ENCODE data around the gene CCDC14.
"Not testable (repeated sequence)": the region's sequence is repeated elsewhere in the genome, so short reads cannot be mapped to it uniquely, and the experiment has no call there.

CCDC14 gene

GRCh38 chr3:123964793-123965192 lies 3.8 kb upstream of the CCDC14 start:
- DNase-seq (ENCODE audit: low spot score), result not testable (repeated sequence)

- no peak for DNase-seq (ENCODE audit: low spot score)
Measured at GRCh38 chr3:123961508-123961856, 453 bp upstream of the CCDC14 start.

GRCh38 chr3:123953735-123954134 lies 7.3 kb downstream of the CCDC14 start:
- no peak for DNase-seq (ENCODE audit: low spot score)

- no peak for DNase-seq (ENCODE audit: low spot score)
Measured at GRCh38 chr3:123952844-123953520, 8.0 kb downstream of the CCDC14 start.

DNA sequence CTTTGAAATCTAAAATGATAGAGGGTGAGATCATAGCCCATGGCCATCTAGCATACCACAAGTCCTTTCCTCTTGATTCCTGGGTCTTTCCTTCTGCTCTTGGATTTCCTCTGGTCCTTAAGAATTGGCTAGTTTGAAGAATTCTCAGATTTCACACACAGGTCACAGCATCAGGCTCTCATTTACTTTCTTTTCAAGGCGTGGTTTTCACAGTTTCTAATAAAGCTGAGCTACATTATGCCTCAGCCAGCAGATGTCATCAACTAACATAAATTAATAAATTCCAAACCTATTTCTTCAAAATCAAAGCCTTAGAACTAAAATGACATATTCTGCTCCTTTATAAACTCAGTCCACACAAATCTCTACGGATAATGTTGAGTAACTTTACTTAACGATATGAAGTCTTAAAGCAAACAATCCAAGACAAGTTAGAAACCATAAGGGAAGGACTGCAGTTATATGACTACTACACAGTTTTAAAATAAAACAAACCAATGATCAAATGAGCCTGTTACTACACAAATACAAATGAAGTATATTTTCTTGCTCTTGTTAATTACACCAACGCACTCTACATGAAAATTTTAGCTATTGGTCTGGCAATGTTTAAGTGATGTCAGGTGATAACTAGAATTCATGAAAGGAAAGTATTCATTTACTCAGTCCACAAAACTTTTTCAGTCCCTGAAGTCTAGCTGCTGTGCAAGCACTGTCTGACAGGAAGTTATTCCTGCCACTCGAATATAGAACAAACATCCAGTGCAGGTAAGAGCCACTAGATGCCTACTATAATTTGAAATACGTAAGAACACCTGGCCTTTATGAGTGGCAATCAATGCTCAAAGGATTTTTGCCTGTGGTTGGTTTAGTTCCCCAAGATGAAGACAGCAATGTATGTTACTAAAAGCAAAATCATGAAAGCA lies 9.2 kb downstream of the CCDC14 start:
- DNase-seq (ENCODE audit: low spot score), result no peak

- no peak for DNase-seq (ENCODE audit: low spot score)
Measured at GRCh38 chr3:123949641-123950040, 11.4 kb downstream of the CCDC14 start.

- no peak for DNase-seq (ENCODE audit: low spot score)
Measured at GRCh38 chr3:123948449-123948848, 12.6 kb downstream of the CCDC14 start.

DNA sequence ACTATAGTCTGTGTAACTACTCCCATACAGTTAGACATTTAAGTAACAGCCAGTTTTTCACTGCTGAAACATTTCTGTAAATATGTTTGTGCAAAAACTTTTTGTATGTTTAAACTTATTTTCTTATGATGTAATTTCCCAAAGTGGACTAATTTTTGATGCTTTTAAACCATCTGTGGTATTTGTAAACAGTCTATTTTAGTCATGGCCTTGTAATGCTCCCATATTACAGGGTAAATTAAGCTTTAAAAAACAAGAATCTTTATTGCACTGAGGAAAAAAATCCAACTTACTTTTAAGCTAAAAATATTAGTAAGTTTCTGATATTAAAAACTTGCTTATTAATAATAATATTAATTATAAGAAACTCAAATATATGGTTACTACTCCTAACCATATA lies 13.5 kb downstream of the CCDC14 start:
- DNase-seq (ENCODE audit: low spot score), result no peak

GRCh38 chr3:123941542-123941941 lies 19.5 kb downstream of the CCDC14 start:
- no peak for DNase-seq (ENCODE audit: low spot score)

GRCh38 chr3:123941121-123941520 lies 19.9 kb downstream of the CCDC14 start:
- DNase-seq (ENCODE audit: low spot score), result no peak

DNA sequence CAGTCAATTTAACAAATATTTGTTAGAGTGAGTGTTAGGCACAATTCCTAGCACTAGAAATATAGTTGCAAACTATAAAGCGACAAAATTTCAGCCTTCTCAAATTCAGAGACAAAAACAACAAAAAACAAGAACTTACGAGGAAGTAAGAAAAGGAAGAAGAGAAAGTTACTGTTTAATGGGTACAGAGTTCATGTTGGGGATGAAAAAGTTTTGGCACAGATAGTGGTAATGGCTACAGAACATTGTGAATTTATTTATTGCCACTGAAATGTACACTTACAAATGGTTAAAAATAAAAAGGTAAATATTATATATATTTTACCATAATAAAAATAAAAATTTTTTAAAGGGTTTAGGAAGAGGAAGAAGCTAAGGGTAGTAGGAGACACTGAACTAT lies 21.3 kb downstream of the CCDC14 start:
- DNase-seq (ENCODE audit: low spot score), result no peak

DNA sequence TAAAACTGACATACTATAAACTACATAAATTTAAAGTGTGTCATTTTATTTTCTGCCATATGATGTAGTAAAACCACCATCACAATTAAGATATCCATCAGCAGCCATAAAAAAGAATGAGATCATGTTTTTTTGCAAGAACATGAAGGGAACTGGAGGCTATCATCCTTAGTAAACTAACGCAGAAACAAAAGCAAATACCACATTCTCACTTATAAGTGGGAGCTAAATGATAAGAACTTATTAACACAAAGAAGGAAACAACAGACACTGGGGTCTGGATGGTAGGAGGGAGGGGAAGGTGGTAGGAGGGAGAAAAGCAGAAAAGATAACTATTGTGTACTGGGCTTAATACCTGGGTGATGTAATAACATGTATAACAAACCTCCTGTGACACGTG lies 24.6 kb downstream of the CCDC14 start:
- no peak for DNase-seq (ENCODE audit: low spot score)

- no peak for DNase-seq (ENCODE audit: low spot score)
Measured at GRCh38 chr3:123935830-123936229, 25.2 kb downstream of the CCDC14 start.

- no peak for DNase-seq (ENCODE audit: low spot score)
Measured at GRCh38 chr3:123934250-123934649, 26.8 kb downstream of the CCDC14 start.

DNA sequence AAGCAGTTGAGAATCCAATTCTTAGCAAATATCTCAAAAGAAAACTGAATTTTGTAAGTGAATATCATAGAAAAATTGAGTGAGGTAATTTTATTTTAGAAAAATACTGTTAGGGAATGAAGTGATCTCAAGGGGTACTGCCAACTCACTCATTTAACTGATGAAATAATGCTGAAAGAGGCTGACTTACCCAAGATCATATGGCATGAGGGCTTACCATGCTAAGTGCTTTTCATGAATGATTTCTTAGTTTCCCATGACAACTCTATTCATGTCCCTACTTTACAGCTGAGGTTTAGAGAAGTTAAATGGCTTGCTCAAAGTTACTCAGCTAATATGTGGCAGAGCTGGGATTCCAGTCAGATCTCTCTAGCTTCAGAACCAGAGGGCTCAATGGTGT lies 30.6 kb downstream of the CCDC14 start:
- DNase-seq (ENCODE audit: low spot score), result no peak

DNA sequence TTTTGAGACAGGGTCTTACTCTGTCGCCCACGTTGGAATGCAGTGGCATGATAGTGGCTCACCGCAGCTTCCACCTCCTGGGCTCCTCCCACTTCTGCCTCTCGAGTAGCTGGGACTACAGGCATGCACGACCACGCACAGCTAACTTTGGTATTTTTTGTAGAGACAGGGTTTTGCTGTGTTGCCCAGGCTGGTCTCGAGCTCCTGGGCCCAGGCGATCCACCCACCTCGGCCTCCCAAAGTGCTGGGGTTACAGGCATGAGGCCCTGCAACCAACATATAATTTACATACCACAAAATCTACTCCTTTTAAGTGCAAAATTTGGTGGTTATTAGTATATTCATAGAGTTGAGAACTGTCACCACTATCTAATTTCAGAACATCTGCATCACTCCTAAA lies 31.7 kb downstream of the CCDC14 start:
- no peak for DNase-seq (ENCODE audit: low spot score)

DNA sequence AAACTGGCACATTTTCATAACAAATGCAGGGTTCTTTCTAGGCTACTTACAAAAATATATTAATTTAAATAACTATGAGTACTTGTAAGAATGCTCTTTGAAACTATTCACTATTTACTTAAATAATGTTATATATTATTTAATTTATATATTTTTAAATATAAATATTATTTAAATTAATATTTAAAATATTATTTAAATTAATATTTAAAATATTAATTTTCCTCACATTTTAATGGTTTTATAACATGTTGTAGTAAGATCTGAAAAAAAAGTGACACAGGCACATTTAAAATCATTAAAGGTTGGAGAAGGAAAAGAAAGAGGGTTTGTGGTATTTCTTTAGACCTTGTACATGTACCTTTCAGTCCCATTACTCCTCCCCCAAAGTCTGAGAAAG lies 34.6 kb downstream of the CCDC14 start:
- no peak for DNase-seq (ENCODE audit: low spot score)

GRCh38 chr3:123920868-123921267 lies 40.2 kb downstream of the CCDC14 start:
- DNase-seq (ENCODE audit: low spot score), result no peak

- no peak for DNase-seq (ENCODE audit: low spot score)
Measured at GRCh38 chr3:123920383-123920782, 40.6 kb downstream of the CCDC14 start.

GRCh38 chr3:123919353-123919752 lies 41.7 kb downstream of the CCDC14 start:
- DNase-seq (ENCODE audit: low spot score), result no peak

DNA sequence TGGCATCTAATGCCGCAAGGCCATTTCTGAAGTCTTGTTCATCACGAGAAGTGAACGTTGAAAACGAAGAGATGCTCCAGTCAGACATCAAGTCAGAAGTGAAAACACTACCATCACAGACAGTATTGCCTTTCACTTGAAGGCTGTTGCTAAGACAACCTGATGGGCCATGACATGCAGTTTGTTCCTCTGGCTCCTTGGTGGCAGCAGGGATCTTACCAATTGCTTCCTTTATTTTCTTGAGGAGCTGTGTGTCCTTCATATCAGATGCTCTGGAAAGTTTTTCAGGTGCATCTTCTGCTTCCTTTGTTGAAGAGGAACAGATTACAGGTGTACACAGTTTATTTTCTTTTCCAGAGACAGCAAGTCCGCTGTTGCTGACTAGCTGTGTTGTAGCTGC lies 46.2 kb downstream of the CCDC14 start:
- DNase-seq (ENCODE audit: low spot score), result peak; percentile 1

DNA sequence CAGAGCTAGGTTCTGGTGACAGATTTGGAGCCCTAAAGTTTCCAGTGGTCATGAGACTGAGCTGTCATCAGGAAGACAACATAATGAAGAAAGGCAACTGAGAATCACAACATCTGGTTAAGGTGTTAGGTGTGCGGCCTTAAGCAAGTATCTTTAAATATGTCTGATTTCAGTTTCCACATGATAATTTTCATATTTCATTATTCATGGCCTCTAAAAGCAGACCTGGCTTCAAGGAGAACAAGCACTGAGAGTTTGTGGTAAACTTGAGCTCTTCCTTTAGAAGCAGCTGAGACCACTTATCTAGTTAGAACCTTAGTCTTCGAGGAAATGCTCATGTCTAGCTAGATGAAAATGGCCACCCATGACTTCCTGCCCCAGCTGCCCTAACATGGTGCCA lies 51.2 kb downstream of the CCDC14 start:
- DNase-seq (ENCODE audit: low spot score), result no peak

GRCh38 chr3:123907720-123908119 lies 53.3 kb downstream of the CCDC14 start:
- no peak for DNase-seq (ENCODE audit: low spot score)
